MCF 10A (cell line): ENCODE data around the gene MAP3K13. TPM values are rescaled to one million over a fixed set of nuclear protein-coding genes. Genes with fewer than 3 reads are reported as not detected.

Experiments
- BruUV-seq: library from RNA; stranded (reverse); fragments of 400-500 nt; replicated peaks from 2 replicates; lab custom pipeline; 2021; lab: Mats Ljungman, UMichigan
- CTCF ChIA-PET: fragments of 300-600 bp; sonication (Branson Sonifier 250); formaldehyde crosslinking; extraction: SDS; loops from one replicate; lab custom pipeline; 2021; ENCODE audit warnings: antibody characterized with exemption, inconsistent platforms; lab: Yijun Ruan, JAX
- POLR2A ChIA-PET: fragments of 300-600, 350-650 bp; sonication (Branson Sonifier 250); formaldehyde crosslinking; extraction: SDS; loops from one replicate; lab custom pipeline; 2020; ENCODE audit warnings: antibody characterized with exemption, inconsistent platforms; lab: Yijun Ruan, JAX
- DNase-seq: peaks from one replicate; pipeline ENCODE4 v3.0.0-alpha.2; 2018; ENCODE audit not compliant: unreplicated experiment
- H3K27ac Mint-ChIP-seq: one replicate; pipeline ENCODE4 v1.8.0; 2022; ENCODE audit warnings: mild to moderate bottlenecking, low read depth, mixed read lengths; ENCODE audit not compliant: unreplicated experiment
- H3K27me3 Mint-ChIP-seq: one replicate; pipeline ENCODE4 v1.8.0; 2022; ENCODE audit warnings: mixed read lengths; ENCODE audit not compliant: insufficient read depth, unreplicated experiment
- H3K36me3 Mint-ChIP-seq: one replicate; pipeline ENCODE4 v1.8.0; 2022; ENCODE audit warnings: mild to moderate bottlenecking, moderate library complexity, mixed read lengths; ENCODE audit not compliant: insufficient read depth, unreplicated experiment
- H3K4me1 Mint-ChIP-seq: one replicate; pipeline ENCODE4 v1.8.0; 2022; ENCODE audit warnings: mixed read lengths; ENCODE audit not compliant: insufficient read depth, unreplicated experiment
- H3K4me3 Mint-ChIP-seq: one replicate; pipeline ENCODE4 v1.8.0; 2022; ENCODE audit warnings: mild to moderate bottlenecking, moderate library complexity, mixed read lengths; ENCODE audit not compliant: unreplicated experiment
- H3K9me3 Mint-ChIP-seq: one replicate; pipeline ENCODE4 v1.8.0; 2022; ENCODE audit warnings: mixed read lengths; ENCODE audit not compliant: unreplicated experiment
- CTCF ChIP-seq: fragments of 200-600 bp; IDR thresholded peaks from one replicate; pipeline ENCODE4 v1.8.0; 2022; ENCODE audit warnings: antibody characterized with exemption, mild to moderate bottlenecking; ENCODE audit not compliant: unreplicated experiment
- intact Hi-C: fragments of 100-400 bp; cut with micrococcal nuclease; formaldehyde crosslinking; loops from 2 replicates; pipeline ENCODE4 v1.14.1; 2022
- total RNA-seq: library from RNA; stranded (reverse); gene quantifications from 2 replicates; pipeline ENCODE4 v1.2.3, GENCODE V29; 2022

Gene MAP3K13
- total RNA-seq, 1 experiment from 2014 or later, result 15.8 TPM

DNA sequence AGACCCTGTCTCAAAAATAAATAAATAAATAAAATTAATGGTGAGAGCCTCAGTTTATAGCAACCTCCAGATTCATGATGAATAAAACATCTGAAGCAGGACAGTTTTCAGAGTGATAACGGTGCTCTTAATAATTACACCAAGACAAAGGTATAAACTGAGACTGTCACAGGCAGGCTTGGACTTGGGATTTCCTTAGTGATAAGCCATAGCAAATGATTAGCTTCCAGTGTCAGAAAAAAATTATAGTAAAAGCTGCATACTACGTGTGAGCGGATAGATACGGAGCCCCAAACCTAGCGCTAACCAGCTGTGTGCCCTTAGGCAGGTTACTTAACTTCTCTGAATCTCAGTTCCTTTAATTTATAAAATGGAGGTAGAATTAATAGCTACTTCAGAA is 167.9 kb downstream of the MAP3K13 start:
- ChIA-PET POLR2A (no interaction called here), CTCF (interaction anchor here (0.6 to 1.6 kb wide), 2 partner anchors 28 to 109 kb away, joined by 3 to 4 read pairs; no protein-coding TSS in a partner anchor)
- TF ChIP-seq CTCF, result no peak
- no peaks in the 10 kb centered on the region for H3K9me3 Mint-ChIP-seq
- H3K4me1 Mint-ChIP-seq, result no peaks in the 10 kb centered on the region
- no peak overlapping the region for H3K4me3 Mint-ChIP-seq
- peaks cover under 1% of the 10 kb centered on the region for H3K36me3 Mint-ChIP-seq
- H3K27me3 Mint-ChIP-seq, result no peaks in the 10 kb centered on the region
- intact Hi-C loops, result no loop called here
- DNase-seq, result no peak
- H3K27ac Mint-ChIP-seq, result no peak overlapping the region
- BruUV-seq, result no TSS peak

DNA sequence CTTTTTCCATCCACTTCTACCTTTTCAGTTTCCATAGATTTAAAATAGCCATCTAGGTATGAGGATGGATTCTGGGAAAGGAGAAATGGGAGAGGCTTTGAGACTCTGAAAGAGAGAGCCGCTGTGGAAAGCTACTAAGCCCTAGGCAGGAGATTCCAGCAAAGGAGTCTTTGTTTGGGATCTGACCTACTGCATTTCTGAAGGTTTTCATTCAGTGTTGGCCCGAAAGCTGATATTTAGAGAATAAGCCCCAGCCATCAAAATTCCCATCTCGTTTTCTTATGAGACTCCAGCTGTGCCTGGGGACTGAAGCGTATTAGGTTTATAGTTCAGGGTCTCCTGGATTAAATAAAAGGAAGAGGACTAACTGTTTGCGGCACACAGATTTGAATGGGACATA is 170.0 kb downstream of the MAP3K13 start:
- Mint-ChIP-seq H3K27me3 (no peaks in the 10 kb centered on the region), H3K36me3 (peaks cover 6% of the 10 kb centered on the region), H3K4me1 (peaks cover 8% of the 10 kb centered on the region), H3K4me3 (no peak overlapping the region), H3K9me3 (no peaks in the 10 kb centered on the region), H3K27ac (no peak overlapping the region)
- intact Hi-C loops, result no loop called here
- ChIA-PET CTCF (interaction anchor here (0.6 to 2.2 kb wide), 2 partner anchors 25 to 54 kb away, joined by 3 to 10 read pairs; no protein-coding TSS in a partner anchor), POLR2A (interaction anchor here (1.4 kb wide), 1 partner anchor 9 kb away, joined by 4 read pairs; no protein-coding TSS in a partner anchor)
- no TSS peak for BruUV-seq
- TF ChIP-seq CTCF, result no peak
- no peak for DNase-seq

DNA sequence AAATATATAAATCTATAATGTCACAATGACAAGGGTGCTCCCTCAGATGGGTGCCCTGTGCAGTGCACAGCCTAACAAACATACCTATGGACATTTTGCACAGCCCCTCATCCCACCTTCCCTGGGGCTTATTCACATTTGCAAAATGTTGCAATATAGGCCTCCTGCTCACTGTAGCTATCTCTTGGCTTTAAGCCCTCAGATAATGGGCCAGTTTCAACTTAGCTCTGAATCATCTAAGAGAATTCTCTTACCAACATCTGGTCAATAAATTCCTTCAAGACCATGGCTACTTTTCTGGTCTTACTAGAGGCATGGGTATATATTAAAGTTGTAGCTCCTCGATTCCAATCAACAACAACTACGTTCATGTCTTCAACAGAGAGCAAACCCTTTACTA is 171.6 kb downstream of the MAP3K13 start:
- POLR2A ChIA-PET, result interaction anchor here (0.7 to 1.5 kb wide), 3 partner anchors 11 to 51 kb away, joined by 3 to 4 read pairs (median 3); partner anchors contain the start of gene SENP2
- no peak overlapping the region for H3K4me3 Mint-ChIP-seq
- H3K4me1 Mint-ChIP-seq, result peaks cover 8% of the 10 kb centered on the region
- intact Hi-C loops, result no loop called here
- TF ChIP-seq CTCF, result no peak
- BruUV-seq, result no TSS peak
- peaks cover 6% of the 10 kb centered on the region for H3K36me3 Mint-ChIP-seq
- no peak for DNase-seq
- no peak overlapping the region for H3K27ac Mint-ChIP-seq
- CTCF ChIA-PET, result interaction anchor here (0.5 to 2.2 kb wide), 7 partner anchors 17 to 794 kb away, joined by 3 to 10 read pairs (median 4); no protein-coding TSS in a partner anchor
- H3K9me3 Mint-ChIP-seq, result no peaks in the 10 kb centered on the region
- no peaks in the 10 kb centered on the region for H3K27me3 Mint-ChIP-seq

DNA sequence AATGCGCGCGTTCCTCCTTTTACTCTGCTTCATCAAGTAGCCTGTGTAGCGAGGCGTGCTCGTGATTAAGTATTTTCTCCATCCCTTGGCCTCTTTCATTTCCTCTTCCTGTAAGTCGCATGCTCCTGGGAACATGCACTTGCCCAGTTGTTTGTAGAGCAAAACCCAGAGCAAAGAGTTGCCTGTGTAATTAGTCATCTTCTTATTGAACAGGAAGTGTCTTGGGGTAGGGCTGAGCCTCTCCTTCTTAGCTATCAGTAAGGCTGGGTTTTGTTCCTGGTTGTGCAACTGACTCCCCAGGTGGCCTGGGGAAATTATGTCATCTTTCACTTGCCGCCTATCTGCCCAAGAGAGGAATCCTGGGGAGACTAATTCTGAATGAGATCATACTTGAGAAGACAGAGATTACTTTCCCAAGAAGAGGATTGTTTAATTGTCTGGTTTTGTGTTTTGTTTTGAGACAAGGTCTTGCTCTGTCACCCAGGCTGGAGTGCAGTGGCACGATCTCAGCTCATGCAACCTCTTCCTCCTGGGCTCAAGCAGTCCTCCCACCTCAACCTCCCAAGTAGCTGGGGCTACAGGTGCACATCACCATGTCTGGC is 174.5 kb downstream of the MAP3K13 start:
- Mint-ChIP-seq H3K27ac (peak overlapping the region; percentile 73), H3K4me1 (peaks cover 8% of the 10 kb centered on the region), H3K27me3 (no peaks in the 10 kb centered on the region), H3K9me3 (no peaks in the 10 kb centered on the region), H3K4me3 (peak overlapping the region; percentile 52), H3K36me3 (peaks cover 6% of the 10 kb centered on the region)
- intact Hi-C loops, result no loop called here
- TF ChIP-seq CTCF, result no peak
- ChIA-PET POLR2A (interaction anchor here (0.6 to 1.5 kb wide), 5 partner anchors 13 to 94 kb away, joined by 3 to 5 read pairs (median 3); partner anchors contain the start of gene SENP2), CTCF (no interaction called here)
- no TSS peak for BruUV-seq
- peak; percentile 96 for DNase-seq

Other genes starting within 250 kb of the MAP3K13 start
- gene C3orf70, start 210.1 kb upstream of the MAP3K13 start, total RNA-seq, result not detected in 2 replicates
- gene EHHADH, start 109.1 kb upstream of the MAP3K13 start, total RNA-seq, result 3.2 and 4.0 TPM in 2 replicates
- 15.3 and 20.0 TPM in 2 replicates for gene TMEM41A, start 135.9 kb downstream of the MAP3K13 start, total RNA-seq
- gene LIPH, start 189.5 kb downstream of the MAP3K13 start, total RNA-seq, result 0.07 and 0.32 TPM in 2 replicates
- 27.0 and 38.5 TPM in 2 replicates for gene SENP2, start 223.2 kb downstream of the MAP3K13 start, total RNA-seq